Subcutaneous adipose tissue (tissue), 4 donors: ENCODE results near the gene DLD. TPM values are rescaled to one million over a fixed set of nuclear protein-coding genes. Genes with fewer than 3 reads are reported as not detected.

Experiments
- total RNA-seq, 4 donors: library from RNA; depleted of rRNA; stranded (reverse); fragments of >200 nt; gene quantifications; one replicate each; pipeline ENCODE4 v1.1.0, GENCODE V29; 2016
- TF ChIP-seq, protein P1 (sequence below): fragments of 450-650 bp; IDR thresholded peaks from one replicate; pipeline ENCODE4 v1.5.1; 2016; ENCODE audit warnings: low read depth, mild to moderate bottlenecking, control low read depth, antibody characterized with exemption, moderate library complexity

The DLD gene
- total RNA-seq, 4 donors from 2014 or later = 74.0 to 116 (median 100.0) TPM

DNA sequence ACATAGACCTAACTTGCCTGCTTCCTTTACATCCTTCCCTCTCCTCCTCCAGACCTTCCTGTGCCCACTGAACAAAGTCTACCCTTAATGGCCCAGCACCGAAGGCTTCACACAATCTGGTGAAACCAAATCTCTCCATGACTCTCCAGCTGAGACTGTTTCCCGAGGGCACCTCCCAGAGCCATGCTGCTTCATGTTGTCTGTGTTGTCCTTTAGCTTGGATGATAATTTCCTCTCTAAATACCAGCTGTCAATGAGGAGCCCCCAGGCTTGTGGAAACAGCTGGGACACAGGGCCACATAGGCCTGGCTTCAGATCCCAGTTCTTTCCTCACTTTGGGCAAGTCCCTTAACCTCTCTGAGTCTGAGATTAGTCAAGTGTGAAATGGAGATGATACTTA, 54.3 kb downstream of the DLD start:
- TF ChIP-seq, protein P1, sequence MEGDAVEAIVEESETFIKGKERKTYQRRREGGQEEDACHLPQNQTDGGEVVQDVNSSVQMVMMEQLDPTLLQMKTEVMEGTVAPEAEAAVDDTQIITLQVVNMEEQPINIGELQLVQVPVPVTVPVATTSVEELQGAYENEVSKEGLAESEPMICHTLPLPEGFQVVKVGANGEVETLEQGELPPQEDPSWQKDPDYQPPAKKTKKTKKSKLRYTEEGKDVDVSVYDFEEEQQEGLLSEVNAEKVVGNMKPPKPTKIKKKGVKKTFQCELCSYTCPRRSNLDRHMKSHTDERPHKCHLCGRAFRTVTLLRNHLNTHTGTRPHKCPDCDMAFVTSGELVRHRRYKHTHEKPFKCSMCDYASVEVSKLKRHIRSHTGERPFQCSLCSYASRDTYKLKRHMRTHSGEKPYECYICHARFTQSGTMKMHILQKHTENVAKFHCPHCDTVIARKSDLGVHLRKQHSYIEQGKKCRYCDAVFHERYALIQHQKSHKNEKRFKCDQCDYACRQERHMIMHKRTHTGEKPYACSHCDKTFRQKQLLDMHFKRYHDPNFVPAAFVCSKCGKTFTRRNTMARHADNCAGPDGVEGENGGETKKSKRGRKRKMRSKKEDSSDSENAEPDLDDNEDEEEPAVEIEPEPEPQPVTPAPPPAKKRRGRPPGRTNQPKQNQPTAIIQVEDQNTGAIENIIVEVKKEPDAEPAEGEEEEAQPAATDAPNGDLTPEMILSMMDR = no peak

- TF ChIP-seq, protein P1 = no peak
These were observed 55.5 kb downstream of the DLD start for GRCh38 chr7:107946451-107946850.

GRCh38 chr7:107946881-107947280, 55.9 kb downstream of the DLD start:
- TF ChIP-seq, protein P1 = no peak

DNA sequence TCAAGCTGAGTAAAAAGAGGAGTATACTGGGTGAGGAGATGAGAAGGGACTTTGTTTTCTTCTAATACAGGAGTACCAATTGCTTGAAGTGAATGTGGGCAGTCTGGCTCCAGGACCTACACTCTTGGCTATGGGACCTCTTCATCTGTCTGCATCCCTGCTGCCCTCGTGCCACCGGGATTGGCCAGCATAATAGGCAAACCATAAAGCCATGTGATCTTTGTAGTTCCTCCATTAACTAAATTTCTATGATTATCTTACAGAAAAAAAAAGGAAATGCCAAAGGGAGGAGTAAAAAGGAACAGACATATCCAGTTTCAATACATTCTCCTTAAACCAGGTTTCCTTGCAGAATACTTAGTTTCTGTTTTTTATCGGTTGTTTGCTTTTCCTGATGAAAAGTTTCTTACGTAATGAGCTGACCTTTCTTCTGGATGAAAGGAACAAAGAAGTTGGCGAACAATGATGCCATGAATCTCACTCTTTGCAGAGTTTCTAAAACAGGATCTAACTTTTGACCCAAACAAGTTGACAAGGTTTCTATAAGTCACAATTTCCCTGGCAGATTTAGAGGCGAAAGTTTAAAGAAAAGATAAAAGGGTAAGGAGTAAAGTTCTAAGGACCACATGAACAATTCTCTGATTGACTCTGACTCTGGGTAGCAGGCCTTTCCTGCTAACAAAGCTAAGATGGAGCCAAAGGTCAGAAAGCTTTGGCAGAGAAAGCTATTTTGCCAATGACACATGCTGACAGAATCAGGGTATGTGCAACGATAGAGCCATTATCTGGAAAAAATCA, 57.9 kb downstream of the DLD start:
- TF ChIP-seq, protein P1 = no peak

GRCh38 chr7:107949443-107949935, 58.5 kb downstream of the DLD start:
- TF ChIP-seq, protein P1 = no peak

DNA sequence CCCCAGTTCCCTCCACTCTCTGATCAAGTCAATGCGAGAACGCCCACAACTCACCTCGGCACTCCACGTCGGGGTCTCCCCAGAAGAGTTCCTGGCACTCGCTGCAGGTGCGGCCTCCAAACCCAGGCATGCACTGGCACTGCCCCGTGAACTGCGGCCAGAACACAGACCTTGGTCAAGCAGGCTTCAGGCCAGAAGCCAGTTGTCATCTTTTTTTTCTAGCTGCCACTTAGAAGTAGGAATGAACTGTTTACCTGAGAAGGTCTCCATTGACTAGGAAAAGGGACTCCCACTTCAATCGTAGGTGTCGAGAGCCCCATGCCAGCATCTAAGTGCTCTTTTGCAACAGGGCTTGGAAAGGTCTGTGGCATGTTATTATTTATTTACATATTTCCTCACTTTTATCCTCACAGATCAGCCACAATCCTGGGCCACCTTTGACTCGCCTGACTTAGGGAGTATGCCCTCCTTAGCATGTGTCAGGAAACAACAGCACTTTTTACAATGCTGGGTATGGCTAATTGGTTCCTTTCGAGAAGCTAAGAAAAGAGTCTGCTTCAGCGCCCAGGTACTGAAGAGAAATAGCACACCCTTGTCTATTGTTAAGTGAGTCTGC, 60.3 kb downstream of the DLD start:
- TF ChIP-seq, protein P1 = no peak

GRCh38 chr7:107951896-107952295, 60.9 kb downstream of the DLD start:
- TF ChIP-seq, protein P1 = no peak
